HEK293T (cell line): Measurements from ENCODE around the gene COL4A5.

Experiments used
- BHLHE40 ChIP-seq: fragments of 450-650 bp; IDR thresholded peaks from 2 replicates; pipeline ENCODE4 v1.6.1; 2016; ENCODE audit warnings: mild to moderate bottlenecking, moderate library complexity, borderline replicate concordance
- HDGF ChIP-seq: fragments of 450-650 bp; IDR thresholded peaks from 2 replicates; pipeline ENCODE4 v1.6.1; 2017; ENCODE audit warnings: antibody characterized with exemption, borderline replicate concordance

DNA sequence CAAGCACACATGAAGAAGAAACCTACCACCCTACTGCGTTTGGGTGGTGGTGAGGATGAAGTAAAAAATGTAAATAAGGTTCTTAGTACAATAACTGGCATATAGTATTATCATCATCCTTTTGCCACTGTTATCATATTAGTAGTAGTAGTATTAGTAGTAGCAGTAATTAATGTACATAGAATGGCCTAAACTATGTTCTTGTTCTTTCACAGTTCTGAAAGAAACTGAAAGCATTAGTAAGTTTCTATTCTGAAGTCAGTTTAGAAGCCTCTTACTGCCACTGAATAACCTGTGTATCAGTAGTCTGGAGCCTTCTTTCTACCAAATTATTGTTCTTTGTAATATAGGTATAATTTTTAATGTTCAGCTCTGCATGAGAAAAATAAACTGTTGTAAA is 22.4 kb upstream of the COL4A5 start:
- TF ChIP-seq HDGF (no peak), BHLHE40 (no peak)
